Measurements from ENCODE around the gene LPP. TPM values are rescaled to one million over a fixed set of nuclear protein-coding genes. Genes with fewer than 3 reads are reported as not detected.

The LPP gene
- total RNA-seq, 1 experiment from 2014 or later: 54.0 TPM

GRCh38 chr3:188236271-188236670, 82.3 kb downstream of the LPP start:
- Histone ChIP-seq H3K27ac (ENCODE audit: low read depth, low read length) (no peak overlapping the region), H3K9me3 (ENCODE audit: control insufficient read depth in 1 of 2, insufficient read depth in 1 of 2, low read depth in 1 of 2, low read length in 2 of 2) (no peaks in the 10 kb centered on the region), H3K9ac (ENCODE audit: low read length) (no peak overlapping the region), H3K36me3 (ENCODE audit: control insufficient read depth in 1 of 2, insufficient read depth in 2 of 2, low read length in 2 of 2) (no peaks in the 10 kb centered on the region), H2AFZ (ENCODE audit: low read depth, low read length, poor library complexity, severe bottlenecking) (no peak overlapping the region), H3K9me2 (ENCODE audit: insufficient read depth) (no peaks in the 10 kb centered on the region), H3K4me2 (ENCODE audit: low read length) (no peak overlapping the region), H3K79me2 (ENCODE audit: insufficient read depth, low read length) (peaks cover 18% of the 10 kb centered on the region; the same call in 1 of the 2 replicates), H4K20me1 (ENCODE audit: insufficient read depth) (no peaks in the 10 kb centered on the region), H3K4me1 (ENCODE audit: control insufficient read depth in 1 of 2, insufficient read depth in 2 of 2, low read length in 2 of 2) (peaks cover 0 to 1% of the 10 kb centered on the region in 2 experiments; a peak in 1 of 4 replicates), H3K27me3 (ENCODE audit: insufficient read depth, low read length) (no peaks in the 10 kb centered on the region), H3K4me3 (replicated peaks in 1 of 2; ENCODE audit: low read depth in 1 of 2, low read length in 2 of 2) (no peak overlapping the region)
- DNase-seq (ENCODE audit: low read depth, low spot score) (no peak), ATAC-seq (no peak)
- POLR2A ChIA-PET: no interaction called here
- intact Hi-C loops (cut with micrococcal nuclease): no loop called here
- TF ChIP-seq CBX3 (IDR thresholded peaks at IDR 0.05; ENCODE audit: low read depth) (no peak), ZNF274 (IDR thresholded peaks at IDR 0.05; ENCODE audit: low read depth, low read length) (no peak), SRF (IDR thresholded peaks at IDR 0.05; ENCODE audit: low read depth) (no peak), SIN3A (IDR thresholded peaks at IDR 0.05; ENCODE audit: low read depth) (no peak), EGR1 (IDR thresholded peaks at IDR 0.05; ENCODE audit: low read depth) (no peak), CTCF (IDR thresholded peaks at IDR 0.05 in 2 of 3, conservative IDR thresholded peaks at IDR 0.05 in 1 of 3; ENCODE audit: borderline replicate concordance in 1 of 3, insufficient read depth in 1 of 3, low read depth in 2 of 3, low read length in 2 of 3) (no peak), EZH2 (IDR thresholded peaks at IDR 0.05) (no peak), CEBPB (IDR thresholded peaks at IDR 0.05; ENCODE audit: low read depth) (no peak), ZFX (IDR thresholded peaks at IDR 0.05) (no peak), JUND (IDR thresholded peaks at IDR 0.05) (no peak), ZBTB33 (IDR thresholded peaks at IDR 0.05; ENCODE audit: extremely low read depth, insufficient replicate concordance, low read length) (no peak), EZH2phosphoT487 (IDR thresholded peaks at IDR 0.05; ENCODE audit: borderline replicate concordance) (no peak)
- BruUV-seq (replicated peaks): no TSS peak
- RAD21 ChIA-PET (ENCODE audit: low non-redundant PET in 1 of 2, low total read pairs in 2 of 2, uncharacterized antibody in 2 of 2, unreplicated experiment in 2 of 2): no interaction called here
- CTCF ChIA-PET: no interaction called here
